Measurements from ENCODE around the gene CYP8B1.

CYP8B1 gene

DNA sequence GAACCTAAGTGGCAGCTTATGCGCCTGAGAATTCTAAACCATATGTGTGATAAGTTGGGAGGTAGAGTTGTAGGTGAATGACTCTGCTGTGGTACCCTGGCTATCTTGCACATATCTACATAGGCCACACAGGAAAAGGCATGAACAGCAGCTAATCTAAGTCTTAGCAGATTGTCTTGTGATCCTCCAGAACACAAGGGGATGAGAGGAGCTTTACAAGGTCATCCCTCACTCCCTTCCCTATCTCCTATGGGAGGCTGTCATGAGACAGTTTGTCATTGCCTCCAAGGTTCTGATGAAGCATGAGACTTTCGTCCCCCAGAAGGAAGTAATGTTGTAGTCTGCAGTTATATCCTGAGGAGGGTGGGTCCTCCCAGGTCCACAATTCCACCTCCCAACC lies 26.6 kb upstream of the CYP8B1 start:
- no peaks in the 10 kb centered on the region for H3K36me3 ChIP-seq (ENCODE audit: control insufficient read depth in 2 of 2, insufficient read depth in 1 of 2, low read length in 2 of 2)
- no peaks in the 10 kb centered on the region for H3K4me1 ChIP-seq (ENCODE audit: control insufficient read depth, insufficient read depth, low read length)
- H3K9me3 ChIP-seq (ENCODE audit: control insufficient read depth, insufficient read depth, low read depth, low read length) = no peaks in the 10 kb centered on the region
- TF ChIP-seq, protein P1, sequence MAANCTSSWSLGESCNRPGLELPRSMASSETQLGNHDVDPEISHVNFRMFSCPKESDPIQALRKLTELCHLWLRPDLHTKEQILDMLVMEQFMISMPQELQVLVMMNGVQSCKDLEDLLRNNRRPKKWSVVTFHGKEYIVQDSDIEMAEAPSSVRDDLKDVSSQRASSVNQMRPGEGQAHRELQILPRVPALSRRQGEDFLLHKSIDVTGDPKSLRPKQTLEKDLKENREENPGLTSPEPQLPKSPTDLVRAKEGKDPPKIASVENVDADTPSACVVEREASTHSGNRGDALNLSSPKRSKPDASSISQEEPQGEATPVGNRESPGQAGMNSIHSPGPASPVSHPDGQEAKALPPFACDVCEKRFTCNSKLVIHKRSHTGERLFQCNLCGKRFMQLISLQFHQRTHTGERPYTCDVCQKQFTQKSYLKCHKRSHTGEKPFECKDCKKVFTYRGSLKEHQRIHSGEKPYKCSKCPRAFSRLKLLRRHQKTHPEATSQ (tag by site-specific recombination; IDR thresholded peaks at IDR 0.05) = no peak
- TF ChIP-seq ZNF555 (tag by site-specific recombination; conservative IDR thresholded peaks at IDR 0.05) = no peak
- TF ChIP-seq ZNF350 (tag by site-specific recombination; IDR thresholded peaks at IDR 0.05) = no peak
- TF ChIP-seq KLF7 (tag by site-specific recombination; IDR thresholded peaks at IDR 0.05; ENCODE audit: borderline replicate concordance) = no peak
- no peak for TF ChIP-seq ZNF211 (tag by site-specific recombination; IDR thresholded peaks at IDR 0.05; ENCODE audit: low read depth)
- TF ChIP-seq ZNF404 (tag by site-specific recombination; IDR thresholded peaks at IDR 0.05) = no peak
- TF ChIP-seq ZNF311 (tag by site-specific recombination; IDR thresholded peaks at IDR 0.05; ENCODE audit: borderline replicate concordance) = no peak
- TF ChIP-seq, protein P2, sequence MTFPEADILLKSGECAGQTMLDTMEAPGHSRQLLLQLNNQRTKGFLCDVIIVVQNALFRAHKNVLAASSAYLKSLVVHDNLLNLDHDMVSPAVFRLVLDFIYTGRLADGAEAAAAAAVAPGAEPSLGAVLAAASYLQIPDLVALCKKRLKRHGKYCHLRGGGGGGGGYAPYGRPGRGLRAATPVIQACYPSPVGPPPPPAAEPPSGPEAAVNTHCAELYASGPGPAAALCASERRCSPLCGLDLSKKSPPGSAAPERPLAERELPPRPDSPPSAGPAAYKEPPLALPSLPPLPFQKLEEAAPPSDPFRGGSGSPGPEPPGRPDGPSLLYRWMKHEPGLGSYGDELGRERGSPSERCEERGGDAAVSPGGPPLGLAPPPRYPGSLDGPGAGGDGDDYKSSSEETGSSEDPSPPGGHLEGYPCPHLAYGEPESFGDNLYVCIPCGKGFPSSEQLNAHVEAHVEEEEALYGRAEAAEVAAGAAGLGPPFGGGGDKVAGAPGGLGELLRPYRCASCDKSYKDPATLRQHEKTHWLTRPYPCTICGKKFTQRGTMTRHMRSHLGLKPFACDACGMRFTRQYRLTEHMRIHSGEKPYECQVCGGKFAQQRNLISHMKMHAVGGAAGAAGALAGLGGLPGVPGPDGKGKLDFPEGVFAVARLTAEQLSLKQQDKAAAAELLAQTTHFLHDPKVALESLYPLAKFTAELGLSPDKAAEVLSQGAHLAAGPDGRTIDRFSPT (tag by site-specific recombination; IDR thresholded peaks at IDR 0.05) = no peak
- no peak for TF ChIP-seq ZNF239 (tag by site-specific recombination; IDR thresholded peaks at IDR 0.05)
- TF ChIP-seq MZF1 (tag by site-specific recombination; IDR thresholded peaks at IDR 0.05; ENCODE audit: borderline replicate concordance) = no peak
- TF ChIP-seq, protein P3, sequence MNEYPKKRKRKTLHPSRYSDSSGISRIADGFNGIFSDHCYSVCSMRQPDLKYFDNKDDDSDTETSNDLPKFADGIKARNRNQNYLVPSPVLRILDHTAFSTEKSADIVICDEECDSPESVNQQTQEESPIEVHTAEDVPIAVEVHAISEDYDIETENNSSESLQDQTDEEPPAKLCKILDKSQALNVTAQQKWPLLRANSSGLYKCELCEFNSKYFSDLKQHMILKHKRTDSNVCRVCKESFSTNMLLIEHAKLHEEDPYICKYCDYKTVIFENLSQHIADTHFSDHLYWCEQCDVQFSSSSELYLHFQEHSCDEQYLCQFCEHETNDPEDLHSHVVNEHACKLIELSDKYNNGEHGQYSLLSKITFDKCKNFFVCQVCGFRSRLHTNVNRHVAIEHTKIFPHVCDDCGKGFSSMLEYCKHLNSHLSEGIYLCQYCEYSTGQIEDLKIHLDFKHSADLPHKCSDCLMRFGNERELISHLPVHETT (tag by site-specific recombination; IDR thresholded peaks at IDR 0.05) = no peak
- no peak for TF ChIP-seq GLI4 (tag by site-specific recombination; IDR thresholded peaks at IDR 0.05)
- CTCF ChIA-PET = interaction anchor here (0.7 kb wide), 1 partner anchor 179 kb away, joined by 4 read pairs; no protein-coding TSS in a partner anchor
- H3K27ac ChIP-seq (ENCODE audit: extremely low read depth, low read depth, low read length) = no peak overlapping the region
- POLR2A ChIA-PET = no interaction called here
- H3K4me3 ChIP-seq (ENCODE audit: low read depth, low read length) = no peak overlapping the region

DNA sequence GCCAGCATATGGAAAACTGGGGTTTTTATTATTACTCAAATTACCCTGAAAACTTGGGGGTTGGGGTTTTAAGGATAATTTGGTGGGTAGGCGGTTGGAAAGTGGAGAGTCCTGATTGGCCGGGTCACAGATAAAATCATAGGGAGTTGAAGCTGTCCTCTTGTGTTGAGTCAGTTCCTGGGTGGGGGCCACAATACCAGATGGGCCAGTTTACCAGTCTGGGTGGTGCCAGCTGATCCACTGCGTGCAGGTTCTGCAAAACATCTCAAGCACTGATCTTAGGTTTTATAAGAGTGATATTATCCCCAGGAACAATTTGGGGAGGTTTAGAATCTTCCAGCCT lies 25.4 kb upstream of the CYP8B1 start:
- Histone ChIP-seq H3K4me1 (ENCODE audit: control insufficient read depth, insufficient read depth, low read length) (no peaks in the 10 kb centered on the region), H3K36me3 (ENCODE audit: control insufficient read depth in 2 of 2, insufficient read depth in 1 of 2, low read length in 2 of 2) (no peaks in the 10 kb centered on the region), H3K27ac (ENCODE audit: extremely low read depth, low read depth, low read length) (no peak overlapping the region), H3K9me3 (ENCODE audit: control insufficient read depth, insufficient read depth, low read depth, low read length) (no peaks in the 10 kb centered on the region), H3K4me3 (ENCODE audit: low read depth, low read length) (no peak overlapping the region)
- TF ChIP-seq ZNF426 (tag by site-specific recombination; IDR thresholded peaks at IDR 0.05) = no peak
- TF ChIP-seq, protein P4, sequence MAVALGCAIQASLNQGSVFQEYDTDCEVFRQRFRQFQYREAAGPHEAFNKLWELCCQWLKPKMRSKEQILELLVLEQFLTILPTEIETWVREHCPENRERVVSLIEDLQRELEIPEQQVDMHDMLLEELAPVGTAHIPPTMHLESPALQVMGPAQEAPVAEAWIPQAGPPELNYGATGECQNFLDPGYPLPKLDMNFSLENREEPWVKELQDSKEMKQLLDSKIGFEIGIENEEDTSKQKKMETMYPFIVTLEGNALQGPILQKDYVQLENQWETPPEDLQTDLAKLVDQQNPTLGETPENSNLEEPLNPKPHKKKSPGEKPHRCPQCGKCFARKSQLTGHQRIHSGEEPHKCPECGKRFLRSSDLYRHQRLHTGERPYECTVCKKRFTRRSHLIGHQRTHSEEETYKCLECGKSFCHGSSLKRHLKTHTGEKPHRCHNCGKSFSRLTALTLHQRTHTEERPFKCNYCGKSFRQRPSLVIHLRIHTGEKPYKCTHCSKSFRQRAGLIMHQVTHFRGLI (tag by site-specific recombination; IDR thresholded peaks at IDR 0.05) = no peak
- TF ChIP-seq ZNF555 (tag by site-specific recombination; conservative IDR thresholded peaks at IDR 0.05) = no peak
- no peak for TF ChIP-seq ZNF560 (tag by site-specific recombination; IDR thresholded peaks at IDR 0.05; ENCODE audit: borderline replicate concordance)
- no peak for TF ChIP-seq PRDM1 (tag by site-specific recombination; IDR thresholded peaks at IDR 0.05)
- no peak for TF ChIP-seq ZNF114 (tag by site-specific recombination; IDR thresholded peaks at IDR 0.05)
- TF ChIP-seq WT1 (tag by site-specific recombination; IDR thresholded peaks at IDR 0.05) = no peak
- POLR2A ChIA-PET = no interaction called here
- CTCF ChIA-PET = interaction anchor here (0.8 kb wide), 1 partner anchor 474 kb away, joined by 4 read pairs; no protein-coding TSS in a partner anchor
